ENCODE results near the gene C19orf73.

DNA sequence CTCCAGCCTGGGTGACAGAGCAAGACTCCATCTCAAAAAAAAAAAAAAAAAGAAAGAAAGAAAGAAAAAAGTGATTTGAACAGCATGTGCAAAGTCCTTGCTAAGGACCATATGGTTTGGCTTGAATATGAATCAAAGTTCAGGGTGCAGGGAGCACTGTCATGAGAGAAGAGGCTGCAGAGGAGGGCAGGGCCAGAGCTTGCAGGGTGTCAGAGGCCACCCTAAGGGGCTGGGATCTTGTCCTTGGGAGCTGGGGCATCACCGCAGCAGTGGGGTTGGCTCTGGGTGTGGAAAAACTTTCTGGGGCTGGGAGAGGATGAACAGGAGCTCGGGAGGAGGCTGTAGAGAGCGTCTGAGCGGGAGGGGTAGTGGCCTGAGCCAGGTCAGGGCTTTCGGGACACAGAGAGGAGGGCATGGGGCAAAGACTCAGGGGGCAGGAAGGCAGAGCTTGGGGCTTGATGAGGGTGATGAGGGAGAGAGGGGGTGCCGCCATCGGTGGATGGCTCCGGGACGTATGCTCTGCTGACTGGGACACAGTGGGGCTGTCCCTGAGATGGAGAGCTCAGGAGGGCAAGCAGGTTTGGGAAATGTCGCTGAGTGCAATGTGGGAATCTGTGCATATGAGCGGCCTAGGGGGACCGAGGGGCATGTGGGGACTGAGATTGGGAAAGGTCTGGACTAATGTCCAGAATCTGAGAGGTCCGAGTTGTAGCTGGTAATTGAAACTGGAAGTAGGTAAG lies 41.7 kb upstream of the C19orf73 start:
- TF ChIP-seq PATZ1 (CRISPR knock-in tag; IDR thresholded peaks at IDR 0.05; ENCODE audit: borderline replicate concordance): no peak
- no peak for TF ChIP-seq ESRRG (CRISPR knock-in tag; IDR thresholded peaks at IDR 0.05)
